GM18502 (cell line): ENCODE results near the gene ITGA8.
"Not testable (repeated sequence)": the region's sequence is repeated elsewhere in the genome, so short reads cannot be mapped to it uniquely, and the experiment has no call there.

ENCODE experiments used
- ATAC-seq: cut with Tn5 transposase; IDR thresholded peaks from one replicate; pipeline ENCODE4 v1.9.1; 2021; ENCODE audit warnings: mild to moderate bottlenecking; ENCODE audit not compliant: unreplicated experiment, poor library complexity

ITGA8 gene

DNA sequence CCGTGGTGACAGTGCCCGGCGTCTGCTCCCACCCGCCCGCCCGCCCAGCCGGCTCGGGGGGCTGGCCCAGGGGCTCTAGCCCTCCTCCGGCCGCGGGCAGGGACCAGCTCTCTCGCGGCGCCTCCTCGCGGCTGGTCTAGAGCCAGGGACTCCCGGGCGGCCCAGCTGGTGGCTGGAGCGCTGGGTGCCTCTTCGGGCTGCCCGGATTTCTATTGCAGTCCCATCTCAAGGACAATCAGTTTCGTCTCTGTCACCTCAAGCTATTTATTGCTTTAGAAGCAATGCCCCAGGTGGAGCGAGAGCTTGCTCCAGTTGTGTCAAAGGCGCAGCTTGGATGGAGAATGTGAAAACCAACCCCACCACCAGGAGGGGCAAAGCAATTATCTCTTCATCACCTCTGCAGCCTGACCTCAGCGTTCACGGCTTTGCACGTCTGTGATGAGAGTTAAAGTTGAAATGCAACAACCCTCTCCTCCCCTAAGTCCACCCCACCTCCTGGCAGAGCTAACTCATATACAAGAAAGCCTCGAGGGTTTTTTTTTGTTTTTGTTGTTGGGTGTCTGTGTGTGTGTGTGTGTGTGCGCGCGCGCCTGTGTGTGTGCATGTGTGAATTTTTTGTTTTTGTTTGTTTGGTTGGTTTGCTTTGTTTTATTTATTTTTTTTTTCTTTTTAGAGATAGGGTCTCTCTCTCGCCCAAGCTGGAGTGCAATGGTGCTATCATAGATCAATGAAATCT lies at the start of gene ITGA8:
ITGA8 (minus strand) TSS at position 24 of the 736 bp plus-strand sequence. CDS start 151 bp downstream, outside the sequence.
- no peak for ATAC-seq

DNA sequence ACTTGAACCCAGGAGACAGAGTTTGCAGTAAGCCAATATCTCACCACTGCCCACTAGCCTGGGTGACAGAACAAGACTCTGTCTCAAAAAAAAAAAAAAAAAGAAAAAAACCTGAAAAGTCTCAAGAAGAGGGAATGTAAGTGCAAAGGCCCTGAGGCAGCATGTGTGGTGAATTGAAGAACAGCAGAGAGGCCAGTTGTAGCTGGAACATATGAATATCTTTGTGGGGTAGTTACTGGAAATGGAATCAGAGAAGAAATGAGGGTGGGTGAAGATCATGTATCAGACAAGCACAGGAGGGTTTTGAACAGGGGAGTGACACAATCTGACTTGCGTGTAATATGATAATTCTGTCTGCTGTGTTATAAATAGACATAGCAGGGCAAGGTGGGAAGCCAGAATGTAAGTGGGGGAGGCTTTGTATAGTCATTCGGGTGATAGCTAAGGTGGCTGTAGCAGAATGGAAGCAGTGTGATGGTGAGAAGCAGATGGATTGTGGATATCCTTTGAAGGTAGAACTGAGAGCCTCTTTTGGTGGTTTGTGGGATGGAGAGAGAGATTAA lies 45.3 kb upstream of the ITGA8 start:
- ATAC-seq: no peak

DNA sequence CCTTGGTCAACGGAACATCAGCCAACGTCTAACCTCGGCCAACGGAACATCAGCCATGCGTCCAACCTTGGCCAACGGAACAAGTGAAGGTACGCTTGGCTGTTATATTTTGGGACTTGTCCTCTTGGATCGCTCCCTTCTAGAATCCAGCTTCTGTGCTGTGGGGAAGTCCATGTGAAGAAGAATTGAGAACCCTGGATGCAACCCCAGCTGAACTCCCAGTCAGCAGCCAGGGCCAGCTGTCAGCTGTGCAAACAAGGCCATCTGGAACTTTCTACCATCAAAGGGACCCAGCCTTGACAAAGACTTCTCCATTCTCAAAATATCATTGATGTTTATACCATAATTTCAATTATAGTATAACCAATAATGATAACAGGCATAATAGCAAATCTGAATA lies 43.3 kb upstream of the ITGA8 start:
- no peak for ATAC-seq

DNA sequence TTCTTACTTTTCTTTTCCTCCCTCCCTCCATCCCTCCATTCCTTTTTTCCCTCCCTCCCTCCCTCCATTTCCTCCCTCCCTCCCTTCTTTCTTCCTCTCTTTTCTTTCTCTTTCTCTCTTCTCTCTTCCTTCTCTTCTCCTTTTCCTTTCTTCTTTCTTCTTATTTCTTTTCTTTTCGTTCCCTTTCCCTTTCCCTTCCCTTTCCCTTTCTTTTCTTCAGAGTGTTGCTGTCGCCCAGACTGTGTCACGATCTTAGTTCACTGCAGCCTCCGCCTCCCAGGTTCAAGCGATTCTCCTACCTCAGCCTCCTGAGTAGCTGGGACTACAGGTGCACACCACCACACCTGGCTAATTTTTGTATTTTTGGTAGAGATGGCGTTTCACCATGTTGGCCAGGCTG lies 42.5 kb upstream of the ITGA8 start:
- ATAC-seq: not testable (repeated sequence)

DNA sequence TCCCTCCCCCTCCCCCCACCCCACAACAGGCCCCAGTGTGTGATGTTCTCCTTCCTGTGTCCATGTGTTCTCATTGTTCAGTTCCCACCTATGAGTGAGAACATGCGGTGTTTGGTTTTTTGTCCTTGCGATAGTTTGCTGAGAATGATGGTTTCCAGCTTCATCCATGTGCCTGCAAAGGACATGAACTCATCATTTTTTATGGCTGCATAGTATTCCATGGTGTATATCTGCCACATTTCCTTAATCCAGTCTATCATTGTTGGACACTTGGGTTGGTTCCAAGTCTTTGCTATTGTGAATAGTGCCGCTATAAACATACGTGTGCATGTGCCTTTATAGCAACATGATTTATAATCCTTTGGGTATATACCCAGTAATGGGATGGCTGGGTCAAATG lies 41.5 kb upstream of the ITGA8 start:
- ATAC-seq: not testable (repeated sequence)

DNA sequence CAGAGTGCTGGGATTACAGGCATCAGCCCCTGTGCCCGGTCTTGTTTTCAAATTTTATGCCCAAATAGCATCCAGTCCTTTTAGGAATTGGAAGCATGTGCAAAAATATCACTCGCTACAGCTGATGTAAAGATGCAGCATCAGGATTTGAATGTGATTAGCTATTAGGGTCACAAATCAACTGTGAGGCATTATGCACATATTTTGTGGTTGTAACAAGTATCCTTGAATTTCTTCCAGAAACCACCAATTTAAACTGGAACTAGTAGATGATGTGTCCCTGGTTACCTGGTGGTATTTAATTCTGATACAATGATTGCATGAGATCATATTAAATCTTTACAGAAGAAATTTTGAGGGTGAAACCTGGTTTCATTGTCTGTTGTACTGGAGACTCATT lies 41.0 kb upstream of the ITGA8 start:
- ATAC-seq: no peak

DNA sequence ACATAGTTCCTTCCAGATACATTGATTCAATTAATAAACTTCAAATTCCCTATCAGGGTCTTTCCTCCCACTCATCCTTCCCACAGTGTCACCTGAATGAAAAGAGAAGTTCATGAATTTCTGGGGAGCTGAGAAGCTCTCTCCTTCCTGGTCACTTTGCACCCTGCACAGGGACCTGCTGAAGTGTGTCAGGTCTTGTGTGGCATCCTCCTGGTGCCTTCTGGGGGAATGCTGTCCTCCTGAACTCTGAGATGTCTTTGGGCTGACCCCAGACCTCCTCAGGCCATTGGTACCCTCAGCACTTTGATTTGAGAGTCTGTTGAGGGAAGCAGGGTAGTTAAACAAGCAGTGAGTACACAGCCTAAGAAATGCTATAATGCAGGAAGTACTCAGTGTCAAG lies 39.5 kb upstream of the ITGA8 start:
- ATAC-seq: no peak

DNA sequence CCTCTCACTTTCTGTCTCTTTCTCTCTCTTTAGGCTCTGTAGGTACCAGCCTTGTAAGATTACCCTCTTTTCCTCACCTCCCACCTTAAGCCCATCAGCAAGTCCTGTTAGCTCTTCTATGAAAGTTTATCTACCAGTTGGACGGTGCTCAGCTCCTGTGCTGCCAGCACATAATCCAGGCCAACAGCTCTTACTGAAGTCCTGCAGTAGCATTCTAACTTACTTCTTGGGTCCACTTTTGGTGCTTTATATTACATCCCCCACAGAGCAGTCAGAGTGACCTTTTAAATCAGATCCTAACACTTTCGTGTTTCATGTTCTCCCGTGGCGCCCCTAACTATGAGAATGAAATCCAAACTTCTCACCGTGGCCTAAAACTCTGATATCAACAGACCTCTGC lies 38.9 kb upstream of the ITGA8 start:
- ATAC-seq: no peak

DNA sequence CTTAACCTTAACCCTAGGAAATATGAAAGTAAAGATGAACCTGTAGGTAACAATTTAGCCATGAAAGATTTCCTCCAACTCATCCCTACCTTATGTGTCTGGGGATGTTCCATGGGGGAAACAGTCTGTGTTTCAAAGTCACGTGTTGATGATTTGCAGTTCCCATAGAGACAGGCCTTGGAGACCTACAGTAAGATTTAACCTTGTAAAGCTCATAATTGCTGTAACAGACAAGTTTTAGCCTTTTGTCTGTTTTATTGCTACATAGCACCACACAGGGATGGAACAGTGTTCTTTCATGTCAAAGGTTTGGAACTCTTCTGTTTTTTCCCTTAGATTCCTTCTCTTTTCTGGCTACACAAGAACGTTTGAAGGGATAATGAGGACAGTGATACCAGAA lies 35.2 kb upstream of the ITGA8 start:
- ATAC-seq: no peak

DNA sequence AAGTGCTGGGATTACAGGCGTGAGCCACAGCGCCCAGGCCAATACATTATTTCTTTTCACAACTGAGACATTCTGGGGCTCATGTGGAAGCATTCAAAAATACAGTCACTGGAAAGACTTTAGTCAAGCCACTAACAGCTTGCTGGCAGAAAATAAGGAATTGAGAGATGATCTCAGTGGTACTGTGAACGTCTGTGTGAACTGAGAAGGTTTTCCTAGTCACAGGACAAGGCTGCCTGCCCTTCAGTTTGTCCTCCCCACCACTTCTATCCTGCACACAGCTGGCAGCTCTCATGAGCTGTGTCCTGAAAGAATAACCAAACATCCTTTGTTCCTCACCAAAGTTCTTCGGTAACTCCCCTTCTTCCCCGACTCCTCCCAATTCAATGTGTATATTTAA lies 31.3 kb upstream of the ITGA8 start:
- ATAC-seq: no peak

DNA sequence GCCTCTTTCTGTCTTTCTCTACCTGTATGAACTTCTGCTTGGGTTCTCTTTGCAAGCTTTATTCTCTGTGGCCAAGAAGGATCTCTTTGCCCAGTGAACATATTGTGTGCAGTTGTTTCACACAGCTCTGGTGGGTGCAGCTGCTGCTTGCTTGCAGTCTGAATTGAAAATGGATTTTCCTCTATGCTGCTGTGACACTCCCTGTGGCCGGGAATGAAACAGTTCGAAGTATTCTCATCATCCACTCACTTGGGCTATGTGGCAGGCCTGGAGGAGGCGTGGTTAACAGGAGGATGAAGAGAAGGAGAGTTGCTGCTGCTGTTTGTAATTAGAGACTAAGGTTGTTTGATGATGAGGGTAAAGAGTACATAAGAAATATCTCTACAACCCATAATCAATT lies 28.4 kb upstream of the ITGA8 start:
- ATAC-seq: no peak

DNA sequence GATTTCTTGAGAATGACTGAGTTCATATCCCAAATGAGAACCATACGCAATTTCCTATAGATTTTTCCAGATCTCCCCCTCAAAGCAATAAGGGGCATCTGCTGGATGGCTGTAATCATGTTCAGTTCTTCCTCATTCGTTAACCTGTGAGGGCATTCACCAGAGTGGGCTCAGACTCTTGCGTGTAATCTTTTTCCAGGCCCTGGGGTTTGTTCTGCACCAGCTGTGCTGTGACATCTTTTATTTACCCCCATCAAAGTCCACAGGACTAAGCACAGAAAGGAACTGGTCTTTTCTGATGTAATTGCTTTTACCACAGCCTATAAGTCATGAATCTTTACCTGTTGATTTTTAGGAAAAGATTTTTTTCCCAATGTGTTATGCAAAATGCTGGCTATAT lies 27.9 kb upstream of the ITGA8 start:
- no peak for ATAC-seq

DNA sequence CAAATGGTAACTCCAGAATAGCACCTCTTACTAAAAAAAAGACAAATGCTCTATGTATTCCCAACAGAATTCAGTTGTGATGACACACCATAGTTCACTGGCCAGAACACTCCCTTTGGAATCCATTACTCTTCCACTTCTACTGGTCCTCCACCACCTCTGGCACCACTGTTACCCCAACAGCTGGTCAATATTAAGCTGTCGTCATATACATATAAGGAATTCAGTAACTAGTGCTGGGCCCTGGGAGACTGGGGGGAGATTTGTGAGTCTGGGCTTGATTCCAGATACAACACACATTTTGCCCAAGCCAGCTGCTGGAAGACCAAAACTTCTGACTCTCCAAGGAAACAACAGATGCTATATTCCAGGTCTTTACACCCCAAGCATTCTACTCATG lies 26.0 kb upstream of the ITGA8 start:
- no peak for ATAC-seq

DNA sequence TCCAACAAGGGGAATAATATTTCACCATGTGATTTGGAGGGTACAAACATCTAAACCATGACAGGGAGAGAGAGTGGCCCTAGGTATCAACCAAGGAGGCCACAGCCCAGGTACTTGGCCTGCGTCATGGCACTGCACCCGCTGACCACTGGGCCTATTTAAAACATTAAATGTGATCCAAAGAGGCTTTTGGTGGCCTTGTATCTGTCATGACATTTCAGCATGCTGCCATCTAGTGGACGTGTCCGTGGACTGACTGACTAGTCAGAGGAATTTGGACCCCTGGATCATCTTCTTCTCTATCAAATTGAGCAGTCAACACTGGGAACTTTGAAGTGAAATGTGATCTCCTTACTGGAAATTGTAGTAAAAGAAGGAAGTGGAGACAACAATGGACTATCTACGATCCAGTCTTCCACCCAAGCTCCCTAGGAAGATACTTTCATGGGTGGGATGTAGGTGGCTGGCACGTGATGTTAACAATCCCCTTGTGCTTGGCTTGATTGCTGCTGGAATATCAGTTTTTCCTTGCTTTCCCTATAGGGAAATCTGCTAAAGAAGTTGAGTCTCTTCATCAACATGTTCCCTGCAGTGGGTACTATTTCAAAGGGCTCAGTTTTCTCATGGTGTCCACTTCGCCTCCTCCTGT lies 24.6 kb upstream of the ITGA8 start:
- peak; percentile 62 for ATAC-seq

DNA sequence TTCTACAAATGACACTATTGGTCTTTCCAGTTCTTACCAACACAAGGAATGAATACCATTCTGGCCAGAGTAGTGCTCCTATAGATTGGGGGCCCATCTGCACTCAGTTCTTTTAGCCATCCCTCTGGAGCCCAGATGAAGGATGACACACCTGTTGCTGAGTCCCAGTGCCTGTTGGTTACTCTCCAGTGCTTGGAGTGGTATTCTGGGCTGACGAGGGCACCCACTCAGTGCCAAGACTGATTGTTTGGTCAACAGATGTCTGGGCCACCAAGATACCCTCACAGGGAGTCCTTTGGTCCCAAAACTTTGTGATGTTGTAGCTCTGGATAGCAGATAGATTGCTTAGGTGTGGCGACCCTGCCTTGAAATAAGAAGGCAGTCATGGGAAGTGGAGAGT lies 23.7 kb upstream of the ITGA8 start:
- no peak for ATAC-seq

DNA sequence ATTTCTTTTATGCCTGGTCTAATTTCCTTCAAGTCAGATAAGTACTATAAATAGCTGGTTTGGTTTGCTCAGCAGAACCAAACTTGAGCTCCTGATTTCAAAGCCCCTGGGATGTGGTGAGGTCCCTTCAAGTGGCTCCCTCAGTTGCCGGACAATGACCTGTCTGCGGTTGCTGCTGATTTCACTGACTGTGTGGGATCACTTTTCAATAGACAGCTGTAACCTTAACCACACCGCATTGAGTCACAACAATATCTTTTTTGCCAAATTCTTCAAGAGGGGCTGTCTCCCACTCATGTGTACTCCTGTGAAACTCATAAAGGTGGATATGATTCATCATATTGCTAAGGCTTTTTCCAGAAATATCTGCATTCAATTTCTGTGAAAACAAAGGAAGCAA lies 23.1 kb upstream of the ITGA8 start:
- no peak for ATAC-seq

DNA sequence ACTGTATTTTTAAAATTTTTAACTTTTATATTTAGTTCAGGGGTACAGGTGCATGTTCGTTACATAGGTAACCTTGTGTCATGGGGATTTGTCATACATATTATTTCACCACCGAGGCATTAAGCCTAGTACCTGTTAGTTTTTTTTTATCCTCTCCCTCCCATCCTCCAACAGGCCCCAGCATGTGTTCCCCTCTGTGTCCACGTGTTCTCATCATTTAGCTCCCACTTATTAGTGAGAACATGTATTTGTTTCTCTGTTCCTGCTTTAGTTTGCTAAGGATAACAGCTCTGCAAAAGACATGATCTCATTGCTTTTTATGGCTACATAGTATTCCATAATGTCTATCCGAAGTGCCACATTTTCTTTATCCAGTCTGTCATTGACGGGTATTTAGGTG lies 22.4 kb upstream of the ITGA8 start:
- ATAC-seq: no peak

DNA sequence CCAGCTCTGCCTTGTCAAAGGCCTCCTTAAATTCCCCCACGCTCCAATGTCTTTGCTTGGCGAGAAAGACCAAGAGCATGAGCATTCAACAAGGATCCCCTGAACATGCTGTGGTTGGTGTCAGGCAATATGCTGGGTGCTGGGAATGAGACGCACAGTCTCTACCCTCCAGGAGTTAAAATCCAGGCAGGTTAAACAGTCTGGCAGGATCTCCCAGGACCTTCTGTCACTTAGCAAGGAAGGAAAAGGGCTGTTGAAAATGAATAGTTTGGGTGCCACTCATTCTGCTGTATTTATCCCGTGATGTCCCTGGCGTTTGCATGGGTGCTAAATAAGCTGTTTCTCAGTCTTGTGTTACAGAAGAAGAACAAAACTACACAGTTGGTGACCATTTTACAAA lies 21.9 kb upstream of the ITGA8 start:
- ATAC-seq: no peak

DNA sequence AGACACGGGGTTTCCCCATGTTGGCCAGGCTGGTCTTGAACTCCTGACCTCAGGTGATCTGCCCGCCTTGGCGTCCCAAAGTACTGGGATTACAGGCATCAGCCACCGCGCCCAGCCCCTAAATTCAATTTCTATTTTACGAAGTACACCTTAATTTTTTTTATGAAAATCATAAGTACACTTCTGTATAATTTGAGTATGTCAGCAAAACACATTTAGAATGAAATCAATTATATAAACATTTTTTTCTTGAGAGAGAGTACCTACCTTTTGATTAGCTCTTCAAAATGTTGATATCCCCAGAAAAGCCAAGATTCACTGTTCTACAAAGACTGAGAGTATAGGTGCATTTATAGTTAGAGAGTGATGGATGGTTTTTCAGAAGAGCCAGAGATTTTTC lies 20.5 kb upstream of the ITGA8 start:
- ATAC-seq: no peak

DNA sequence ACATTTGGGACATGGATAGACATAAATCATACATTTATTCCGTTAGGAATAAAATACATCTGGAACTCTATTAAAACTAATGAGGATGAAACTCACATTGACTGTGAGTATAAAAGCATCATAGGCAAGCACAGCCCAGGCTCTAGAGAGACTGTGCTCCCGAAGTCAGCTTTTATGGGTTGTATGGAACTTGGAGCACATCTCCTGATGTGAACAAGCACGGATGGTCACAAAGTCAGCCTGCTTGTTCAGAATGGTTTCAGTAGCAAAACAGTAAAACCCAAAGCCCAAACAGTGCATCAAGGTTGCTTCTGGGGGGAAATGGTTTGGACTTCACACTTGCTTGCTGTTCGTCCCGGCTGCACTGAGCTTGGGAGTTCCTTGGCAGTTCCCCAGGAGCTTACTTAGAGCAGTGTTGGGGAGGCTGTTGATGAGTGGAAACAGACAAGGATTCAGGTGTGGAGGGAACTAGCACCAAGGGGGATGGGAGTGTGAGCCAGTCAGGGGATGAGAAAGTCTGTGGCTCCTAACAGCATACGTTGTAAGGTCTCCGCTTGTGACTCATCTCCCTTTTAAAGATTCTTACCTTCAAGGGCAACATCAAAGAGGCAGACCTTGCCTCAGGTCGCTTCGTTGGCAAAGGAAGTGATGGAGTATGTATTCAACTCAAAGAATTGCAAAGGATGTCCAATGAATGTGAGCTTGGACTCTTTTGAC lies 19.7 kb upstream of the ITGA8 start:
- no peak for ATAC-seq

DNA sequence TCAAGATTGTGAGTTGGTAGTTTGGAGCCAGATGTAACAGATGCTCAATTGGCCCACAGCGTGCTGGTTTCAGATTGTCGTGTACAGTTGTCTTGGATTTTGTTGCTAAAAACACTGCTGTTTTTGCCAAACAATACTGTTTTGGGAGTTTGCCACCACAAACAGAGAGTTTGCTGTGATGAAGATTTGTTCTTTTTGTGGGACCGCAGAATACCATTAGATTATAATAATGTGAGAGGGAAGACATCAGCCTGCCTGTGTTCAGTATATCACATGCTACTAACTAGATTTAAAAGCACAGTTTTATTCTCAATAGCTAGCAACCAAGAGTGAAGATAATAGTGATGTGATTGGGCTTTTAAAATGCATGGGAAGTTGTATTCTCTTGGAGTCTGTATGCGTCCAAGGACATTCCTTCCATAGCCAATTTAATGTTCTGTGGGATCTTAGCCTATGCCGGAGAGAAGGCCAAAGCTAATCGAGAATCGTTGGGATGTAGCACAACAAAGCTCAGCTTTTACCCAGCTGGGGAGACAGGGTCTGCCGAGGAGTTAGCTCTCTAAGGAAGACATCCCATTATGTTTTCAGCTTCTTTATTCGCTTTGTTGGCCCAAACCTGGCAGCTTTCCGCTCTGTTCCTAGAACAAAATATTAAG lies 18.7 kb upstream of the ITGA8 start:
- ATAC-seq: no peak
